ENCODE results near the gene ZNF189. TPM values are rescaled to one million over a fixed set of nuclear protein-coding genes. Genes with fewer than 3 reads are reported as not detected.

Gene ZNF189
- polyA plus RNA-seq, 2 of the 4 experiments (the other 2 are of a cell fraction): 8.8 to 13.9 TPM

DNA sequence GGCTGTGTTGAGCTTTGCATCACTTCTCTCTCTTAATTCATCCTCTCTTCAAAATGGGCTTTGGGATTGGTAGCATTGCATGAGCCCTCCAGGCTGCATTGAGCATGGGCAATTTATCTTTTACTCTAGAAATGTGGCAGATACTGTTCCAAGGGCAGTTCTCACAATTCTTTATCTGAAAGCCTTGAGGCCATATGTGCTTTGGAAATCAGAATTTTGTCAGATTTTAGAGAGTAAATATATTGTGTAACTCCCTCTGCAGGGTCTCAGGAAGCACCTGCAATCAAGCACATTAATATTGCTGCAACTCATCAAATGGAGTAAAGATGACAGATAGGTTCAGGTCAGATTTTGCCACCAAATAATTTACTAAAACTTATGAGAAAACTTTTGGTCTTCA is 19.3 kb downstream of the ZNF189 start:
- Histone ChIP-seq H3K4me3 (no peak overlapping the region), H3K9me3 (peaks cover 38% of the 10 kb centered on the region), H3K4me1 (no peaks in the 10 kb centered on the region), H3K4me2 (no peak overlapping the region), H3K27ac (no peak overlapping the region)
- POLR2A ChIA-PET: no interaction called here
- DNase-seq (ENCODE audit: low read depth in 1 of 2, low spot score in 1 of 2): no peak
- no peak for FAIRE-seq
- CTCF ChIA-PET: interaction anchor here (1.1 kb wide), 1 partner anchor 106 kb away, joined by 3 read pairs; no protein-coding TSS in a partner anchor
- TF ChIP-seq JUNB (IDR thresholded peaks at IDR 0.05) (no peak), CBX8 (IDR thresholded peaks at IDR 0.05) (no peak), EHMT2 (IDR thresholded peaks at IDR 0.05; ENCODE audit: low read depth) (no peak), ZC3H11A (IDR thresholded peaks at IDR 0.05) (no peak), CHD2 (IDR thresholded peaks at IDR 0.05; ENCODE audit: low read length, partially characterized antibody) (no peak), REST (IDR thresholded peaks at IDR 0.05) (no peak), POLR2AphosphoS2 (conservative IDR thresholded peaks at IDR 0.05; ENCODE audit: low read length) (no peak), ZFP36 (IDR thresholded peaks at IDR 0.05; ENCODE audit: borderline replicate concordance, partially characterized antibody) (no peak), BCL3 (IDR thresholded peaks at IDR 0.05) (no peak), HEYL (CRISPR knock-in tag; IDR thresholded peaks at IDR 0.05) (no peak), ZSCAN20 (CRISPR knock-in tag; IDR thresholded peaks at IDR 0.05) (no peak), JUN (IDR thresholded peaks at IDR 0.05) (no peak), KDM1A (IDR thresholded peaks at IDR 0.05; ENCODE audit: low read depth) (no peak), RFX5 (IDR thresholded peaks at IDR 0.05) (no peak), FOSB (CRISPR knock-in tag; IDR thresholded peaks at IDR 0.05) (no peak), RNF2 (IDR thresholded peaks at IDR 0.05; ENCODE audit: borderline replicate concordance, low read depth) (no peak), TFCP2L1 (CRISPR knock-in tag; IDR thresholded peaks at IDR 0.05) (no peak)
- TF ChIP-seq, protein P1, sequence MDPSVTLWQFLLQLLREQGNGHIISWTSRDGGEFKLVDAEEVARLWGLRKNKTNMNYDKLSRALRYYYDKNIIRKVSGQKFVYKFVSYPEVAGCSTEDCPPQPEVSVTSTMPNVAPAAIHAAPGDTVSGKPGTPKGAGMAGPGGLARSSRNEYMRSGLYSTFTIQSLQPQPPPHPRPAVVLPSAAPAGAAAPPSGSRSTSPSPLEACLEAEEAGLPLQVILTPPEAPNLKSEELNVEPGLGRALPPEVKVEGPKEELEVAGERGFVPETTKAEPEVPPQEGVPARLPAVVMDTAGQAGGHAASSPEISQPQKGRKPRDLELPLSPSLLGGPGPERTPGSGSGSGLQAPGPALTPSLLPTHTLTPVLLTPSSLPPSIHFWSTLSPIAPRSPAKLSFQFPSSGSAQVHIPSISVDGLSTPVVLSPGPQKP (IDR thresholded peaks at IDR 0.05; ENCODE audit: low read depth, low read length): no peak
- TF ChIP-seq, protein P2, sequence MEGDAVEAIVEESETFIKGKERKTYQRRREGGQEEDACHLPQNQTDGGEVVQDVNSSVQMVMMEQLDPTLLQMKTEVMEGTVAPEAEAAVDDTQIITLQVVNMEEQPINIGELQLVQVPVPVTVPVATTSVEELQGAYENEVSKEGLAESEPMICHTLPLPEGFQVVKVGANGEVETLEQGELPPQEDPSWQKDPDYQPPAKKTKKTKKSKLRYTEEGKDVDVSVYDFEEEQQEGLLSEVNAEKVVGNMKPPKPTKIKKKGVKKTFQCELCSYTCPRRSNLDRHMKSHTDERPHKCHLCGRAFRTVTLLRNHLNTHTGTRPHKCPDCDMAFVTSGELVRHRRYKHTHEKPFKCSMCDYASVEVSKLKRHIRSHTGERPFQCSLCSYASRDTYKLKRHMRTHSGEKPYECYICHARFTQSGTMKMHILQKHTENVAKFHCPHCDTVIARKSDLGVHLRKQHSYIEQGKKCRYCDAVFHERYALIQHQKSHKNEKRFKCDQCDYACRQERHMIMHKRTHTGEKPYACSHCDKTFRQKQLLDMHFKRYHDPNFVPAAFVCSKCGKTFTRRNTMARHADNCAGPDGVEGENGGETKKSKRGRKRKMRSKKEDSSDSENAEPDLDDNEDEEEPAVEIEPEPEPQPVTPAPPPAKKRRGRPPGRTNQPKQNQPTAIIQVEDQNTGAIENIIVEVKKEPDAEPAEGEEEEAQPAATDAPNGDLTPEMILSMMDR (IDR thresholded peaks at IDR 0.05): no peak
- no peak for ATAC-seq

Data from A549 (cell line).